Measurements from ENCODE around the gene RRP7A.
"Not testable (repeated sequence)": the region's sequence is repeated elsewhere in the genome, so short reads cannot be mapped to it uniquely, and the experiment has no call there.

Gene RRP7A

DNA sequence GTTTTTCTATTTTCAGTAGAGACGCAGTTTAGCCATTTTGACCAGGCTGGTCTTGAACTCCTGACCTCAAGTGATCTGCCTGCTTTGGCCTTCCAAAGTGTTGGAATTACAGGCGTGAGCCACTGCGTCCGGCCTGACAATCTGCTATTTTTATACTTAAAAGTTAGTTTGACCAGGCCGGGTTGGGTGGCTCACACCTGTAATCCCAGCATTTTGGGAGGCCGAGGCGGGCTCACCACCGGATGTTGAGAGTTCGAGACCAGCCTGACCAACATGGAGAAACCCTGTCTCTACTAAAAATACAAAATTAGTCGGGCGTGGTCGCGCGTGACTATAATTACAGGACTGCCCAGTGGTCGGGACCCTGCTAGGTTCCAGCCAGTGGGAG is 19.8 kb downstream of the RRP7A start:
- not testable (repeated sequence) for DNase-seq (ENCODE audit: low spot score)

DNA sequence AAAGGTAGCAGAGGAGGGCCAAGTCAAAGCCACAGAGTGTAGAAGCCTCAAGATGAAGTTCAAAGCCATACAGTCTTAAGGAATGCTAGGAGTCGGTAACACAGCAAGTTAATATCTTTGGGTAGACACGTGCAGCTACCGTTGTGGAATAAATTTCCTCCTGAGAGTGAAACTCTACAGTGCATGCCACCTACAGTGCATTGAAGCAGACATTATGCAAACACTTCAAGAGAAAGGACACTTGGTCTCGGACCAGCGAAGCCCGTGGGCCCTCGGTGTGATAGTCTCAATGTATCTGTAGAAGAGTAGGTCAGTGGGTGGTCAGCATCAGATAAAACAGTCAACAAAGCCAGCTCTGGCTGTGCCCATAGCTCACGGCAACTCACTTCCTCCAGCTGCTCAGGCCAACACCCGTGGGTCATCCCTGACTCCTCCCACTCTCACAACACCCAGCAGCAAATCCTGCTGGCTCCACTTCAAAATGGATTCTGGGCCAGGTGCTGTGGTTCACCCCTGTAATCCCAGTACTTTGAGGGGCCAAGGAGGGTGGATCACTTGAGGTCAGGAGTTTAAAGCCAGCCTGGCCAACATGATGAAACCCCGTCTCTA is 24.0 kb downstream of the RRP7A start:
- DNase-seq (ENCODE audit: low spot score) = not testable (repeated sequence)

DNA sequence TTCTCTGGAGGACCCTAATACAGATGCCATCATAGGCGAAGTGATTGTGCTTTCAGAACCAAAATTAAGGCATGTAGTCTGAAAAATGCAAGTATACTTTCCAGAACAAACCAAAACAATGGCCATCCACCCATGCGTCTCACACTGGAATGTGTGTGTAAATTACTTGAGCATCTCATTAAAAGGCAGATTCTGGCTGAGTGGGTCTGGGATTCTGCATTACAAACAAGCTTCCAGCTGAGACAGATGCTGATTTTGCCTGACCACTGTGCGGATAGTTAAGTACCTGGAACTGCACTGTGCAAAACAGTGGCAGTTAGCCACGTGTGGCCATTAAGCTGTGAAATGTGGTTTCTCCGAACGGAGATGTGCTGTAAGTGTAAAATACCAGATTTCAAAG is 26.2 kb downstream of the RRP7A start:
- no peak for DNase-seq (ENCODE audit: low spot score)

DNA sequence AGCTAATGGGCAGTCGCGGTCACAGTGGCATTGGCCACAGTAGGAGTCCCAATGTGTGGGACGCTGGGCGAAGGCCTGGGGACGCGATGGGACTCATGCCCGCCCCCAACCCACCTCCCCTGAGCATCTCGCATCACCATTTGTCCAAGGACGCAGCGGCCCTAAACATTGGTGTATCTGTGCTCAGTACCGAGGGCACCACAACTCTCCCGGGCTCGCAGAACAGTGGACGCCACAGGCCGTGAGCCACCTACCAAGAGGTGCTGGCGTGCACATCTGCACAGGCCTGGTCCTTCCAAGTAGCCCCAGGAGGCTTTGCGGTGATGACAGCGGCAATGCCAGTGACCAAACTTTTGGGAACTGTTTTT is 27.3 kb downstream of the RRP7A start:
- no peak for DNase-seq (ENCODE audit: low spot score)

DNA sequence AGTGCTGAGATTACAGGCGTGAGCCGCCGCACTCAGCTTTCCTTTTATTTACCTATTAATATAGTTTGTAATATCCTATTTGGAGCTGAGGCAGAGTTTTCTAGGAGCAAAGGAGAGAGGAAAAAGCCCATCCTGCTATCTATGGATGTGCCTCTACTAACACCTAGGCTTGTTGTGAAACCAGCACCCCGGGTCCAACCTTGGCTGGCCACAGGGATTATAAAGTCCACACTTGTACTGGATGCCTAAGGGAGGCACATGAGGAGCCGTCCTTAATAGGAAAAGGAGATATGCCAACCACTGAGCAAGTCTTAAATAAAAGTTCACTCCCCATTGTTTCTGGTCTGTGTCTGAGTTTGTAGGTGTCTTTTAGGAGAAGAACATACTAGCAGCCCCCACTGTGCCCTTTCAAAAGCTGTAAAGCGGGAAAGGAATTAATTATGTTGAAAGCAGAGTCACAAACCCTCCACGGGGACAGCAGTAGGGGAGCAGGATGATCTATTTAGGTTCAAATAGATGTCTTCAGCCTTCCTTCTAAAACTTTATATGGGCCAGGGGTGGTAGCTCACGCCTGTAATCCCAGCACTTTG is 29.3 kb downstream of the RRP7A start:
- DNase-seq (ENCODE audit: low spot score) = no peak

DNA sequence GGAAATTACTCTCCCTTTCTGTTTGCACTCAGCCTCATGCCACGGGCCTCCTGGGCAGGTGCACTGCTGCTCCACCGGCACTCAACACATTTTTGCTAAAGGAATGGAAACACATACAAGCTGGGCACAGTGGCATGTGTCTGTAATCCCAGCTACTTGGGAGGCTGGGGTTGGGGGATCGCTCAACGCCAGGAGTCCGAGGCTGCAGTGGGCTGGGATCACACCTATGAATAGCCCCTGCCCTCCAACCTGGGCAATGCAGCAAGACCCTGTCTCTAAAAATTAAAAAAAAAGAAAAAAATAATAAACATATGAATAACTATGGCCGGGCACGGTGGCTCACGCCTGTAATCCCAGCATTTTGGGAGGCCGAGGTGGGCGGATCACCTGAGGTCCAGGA is 30.6 kb downstream of the RRP7A start:
- no peak for DNase-seq (ENCODE audit: low spot score)

DNA sequence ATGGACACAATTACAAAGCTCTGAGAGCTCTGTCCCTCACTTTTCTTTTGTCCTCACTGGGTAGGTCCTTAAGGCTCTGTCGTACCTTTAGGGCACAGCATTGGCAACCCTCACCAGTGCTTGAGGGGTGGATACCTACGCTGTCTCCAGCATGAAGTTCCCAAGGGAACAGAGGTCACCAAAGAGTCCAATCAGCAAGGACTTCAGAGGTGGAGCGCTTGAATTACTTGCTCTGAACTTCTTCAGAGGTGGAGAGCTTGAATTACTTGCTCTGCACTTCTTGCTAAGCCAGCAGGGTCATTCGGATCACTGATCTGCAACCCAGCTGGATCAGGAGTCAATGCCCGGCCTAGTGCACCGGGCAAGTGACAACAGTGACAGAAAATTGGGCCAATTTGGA is 35.1 kb downstream of the RRP7A start:
- no peak for DNase-seq (ENCODE audit: low spot score)

DNA sequence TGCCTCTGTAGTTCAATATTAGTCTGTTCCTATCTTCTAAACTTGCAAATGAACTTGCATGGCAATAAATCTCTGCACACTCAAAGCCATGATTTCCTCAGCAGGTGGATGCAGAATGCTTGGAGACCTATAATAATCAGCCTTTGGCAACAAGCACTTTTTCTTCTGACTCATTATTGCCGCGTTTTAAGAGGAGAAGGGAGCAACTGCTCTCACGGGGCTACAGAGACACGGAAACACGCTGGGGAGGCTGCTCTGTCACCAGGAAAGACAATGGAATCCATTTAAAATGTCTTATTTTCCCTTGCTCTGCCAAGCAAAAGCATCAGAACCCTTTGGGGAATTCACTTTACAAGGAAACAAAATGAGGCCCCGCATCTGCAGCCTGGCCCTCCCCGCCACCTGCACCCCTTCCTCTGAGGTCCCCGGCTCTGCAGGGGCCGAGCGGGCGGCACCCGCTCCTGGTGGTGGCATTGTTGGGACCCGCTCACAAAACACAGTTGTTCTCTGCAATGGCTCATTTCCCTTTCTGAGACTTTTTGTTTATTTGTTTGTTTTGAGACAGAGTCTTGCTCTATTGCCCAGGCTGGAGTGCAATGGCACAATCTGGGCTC is 35.9 kb downstream of the RRP7A start:
- DNase-seq (ENCODE audit: low spot score) = not testable (repeated sequence)

DNA sequence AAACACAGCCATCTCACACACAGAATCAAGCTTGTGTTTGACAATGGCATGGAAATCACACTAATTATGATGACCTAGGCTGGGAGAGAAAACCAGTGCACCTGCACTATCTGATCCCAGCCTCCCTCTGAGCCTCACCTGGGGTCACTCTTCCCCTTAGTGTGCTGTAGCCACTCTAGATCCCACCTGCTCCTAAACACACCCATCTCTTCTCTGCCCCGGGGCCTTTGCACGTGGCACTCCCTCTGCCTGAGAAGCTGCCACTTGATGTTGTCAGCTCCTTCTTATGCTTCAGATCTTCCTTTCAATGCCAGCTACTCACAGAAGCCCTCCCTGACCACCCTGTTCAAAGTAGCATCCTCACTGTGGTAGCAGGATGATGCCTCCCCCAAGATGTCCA is 44.5 kb downstream of the RRP7A start:
- no peak for DNase-seq (ENCODE audit: low spot score)

DNA sequence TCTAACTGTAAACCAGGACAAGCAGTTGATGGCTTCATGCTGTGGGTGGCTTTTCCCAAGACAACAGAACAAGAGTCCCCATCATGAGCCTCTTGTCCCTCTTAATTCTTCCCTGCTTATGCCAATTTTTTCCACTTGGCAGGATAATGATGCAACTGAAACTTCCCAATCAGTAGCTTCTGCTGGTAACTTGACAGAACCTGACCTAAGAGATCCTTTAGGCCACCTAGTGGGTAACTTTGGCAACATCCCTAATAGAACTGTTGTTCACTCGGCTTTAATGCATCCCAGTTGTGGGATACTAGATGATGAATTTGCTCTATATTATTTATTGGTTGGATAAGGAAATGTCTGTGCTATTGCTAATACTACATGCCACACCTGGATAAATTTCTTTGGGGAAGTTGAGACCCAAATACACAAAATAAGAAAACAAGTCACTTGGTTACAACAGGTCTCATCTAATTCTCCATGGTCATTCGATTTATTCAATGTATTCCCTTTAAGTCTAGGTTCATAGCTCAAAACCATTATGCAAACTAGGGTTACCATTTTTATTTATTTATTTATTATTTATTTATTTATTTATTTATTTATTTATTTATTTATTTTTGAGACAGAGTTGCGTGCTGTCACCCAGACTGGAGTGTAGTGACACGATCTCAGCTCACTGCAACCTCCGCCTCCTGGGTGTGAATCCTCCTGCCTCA is 46.0 kb downstream of the RRP7A start:
- DNase-seq (ENCODE audit: low spot score) = peak; percentile 71

DNA sequence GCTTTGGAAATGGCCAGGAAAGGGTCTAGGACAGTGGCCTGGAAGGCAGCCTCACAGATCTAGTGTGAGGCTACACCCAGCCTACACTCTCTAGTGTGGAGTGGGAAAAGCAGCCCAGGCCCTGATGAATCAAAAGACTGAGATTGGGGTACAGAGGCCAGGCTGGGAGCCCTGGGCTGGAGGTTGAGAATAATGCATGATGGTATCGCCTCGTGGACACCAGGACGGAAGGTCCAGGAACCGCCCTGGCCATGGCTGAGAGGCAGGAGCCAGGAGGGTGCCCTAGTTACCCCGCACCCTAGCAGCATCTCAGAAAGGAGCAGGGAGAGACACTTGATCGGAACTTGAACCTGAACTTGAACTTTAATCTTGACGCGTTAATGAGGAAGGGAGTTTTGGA is 46.9 kb downstream of the RRP7A start:
- no peak for DNase-seq (ENCODE audit: low spot score)

DNA sequence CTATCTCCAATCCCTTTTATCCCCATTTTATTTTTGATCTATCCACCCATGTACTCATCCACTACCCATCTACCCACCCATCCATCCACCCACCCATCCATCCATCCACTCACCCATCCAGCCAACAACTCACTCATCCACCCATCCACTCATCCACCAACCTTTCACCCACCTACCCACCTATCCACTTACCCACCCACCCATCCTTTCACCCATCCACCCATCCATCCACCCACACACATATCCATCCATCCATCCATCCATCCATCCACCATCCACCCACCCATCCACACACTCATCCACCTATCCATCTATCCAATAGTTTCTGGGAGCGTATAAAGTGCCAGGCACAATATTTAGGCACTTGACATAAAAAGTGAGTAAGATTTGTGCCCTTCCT is 48.2 kb downstream of the RRP7A start:
- DNase-seq (ENCODE audit: low spot score) = no peak

DNA sequence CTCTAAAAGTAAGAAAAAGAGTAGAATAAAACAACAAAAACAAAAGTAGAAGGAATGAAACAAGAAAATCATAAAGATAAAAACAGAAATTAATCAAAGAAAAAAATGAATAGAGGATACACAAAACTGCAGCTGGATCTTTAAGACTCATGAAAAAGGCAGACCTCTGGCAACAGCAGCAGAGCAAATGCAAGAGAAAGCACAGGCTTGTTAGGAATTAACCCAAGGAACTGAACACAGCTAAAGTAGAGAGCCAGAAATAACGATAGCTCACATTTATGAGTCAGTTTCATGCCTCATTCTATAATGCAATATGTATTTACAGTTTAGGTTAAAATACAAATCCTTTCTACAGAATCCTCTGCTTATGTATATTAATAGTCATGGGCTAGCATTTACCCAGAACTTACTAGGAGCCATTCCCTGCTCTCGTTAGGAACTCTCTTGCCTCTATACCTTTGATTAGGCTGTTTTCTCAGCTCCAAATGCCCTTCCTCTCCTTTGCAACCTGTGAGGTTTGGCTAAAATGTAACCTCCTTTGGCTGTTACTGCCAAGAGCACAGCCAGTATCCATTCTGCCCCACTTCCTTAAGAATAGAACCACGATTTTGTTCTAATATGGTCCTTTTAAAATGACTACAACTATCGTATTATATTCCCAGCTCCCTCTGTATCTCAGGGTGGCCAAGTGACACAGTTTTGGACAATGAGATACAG is 49.1 kb downstream of the RRP7A start:
- DNase-seq (ENCODE audit: low spot score) = no peak

DNA sequence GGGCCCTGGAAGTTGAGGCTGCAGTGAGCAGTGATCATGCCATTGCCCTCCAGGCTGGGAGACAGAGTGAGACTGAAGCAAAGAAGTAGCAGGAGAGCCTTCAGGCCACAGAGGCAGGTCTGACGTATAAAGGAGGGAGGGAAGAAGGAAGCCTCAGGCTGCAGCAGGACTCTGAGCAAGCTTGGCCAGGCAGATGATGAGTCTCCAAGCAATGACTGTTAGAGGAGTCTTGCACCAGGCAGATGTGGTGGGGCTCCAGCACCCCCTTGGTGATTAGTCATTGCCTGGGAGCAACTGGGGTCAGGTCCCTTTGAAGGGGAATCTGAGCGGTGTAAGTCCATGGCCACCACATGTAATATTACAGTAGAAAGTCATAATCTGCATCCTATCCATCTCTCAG is 50.8 kb downstream of the RRP7A start:
- no peak for DNase-seq (ENCODE audit: low spot score)

DNA sequence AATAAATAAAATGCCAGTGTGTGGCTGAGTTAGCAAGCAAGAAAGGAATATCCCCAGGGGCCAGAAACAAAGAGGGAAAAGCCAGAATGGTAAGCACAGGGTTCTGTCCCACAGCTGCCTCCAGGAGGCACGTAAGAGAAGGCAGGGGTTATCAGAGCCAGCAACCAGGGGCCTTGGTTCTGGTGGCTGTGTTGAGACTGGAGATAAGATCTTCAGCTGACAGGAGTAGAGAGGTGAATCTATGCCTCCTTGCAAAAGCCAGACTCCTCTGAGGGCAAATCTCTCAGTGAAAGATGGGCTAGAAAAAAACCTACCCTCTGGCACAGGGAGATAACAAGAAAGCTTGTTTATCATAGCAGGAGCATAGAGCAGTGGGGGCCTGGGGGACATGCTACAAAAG is 57.6 kb downstream of the RRP7A start:
- DNase-seq (ENCODE audit: low spot score) = peak; percentile 96

DNA sequence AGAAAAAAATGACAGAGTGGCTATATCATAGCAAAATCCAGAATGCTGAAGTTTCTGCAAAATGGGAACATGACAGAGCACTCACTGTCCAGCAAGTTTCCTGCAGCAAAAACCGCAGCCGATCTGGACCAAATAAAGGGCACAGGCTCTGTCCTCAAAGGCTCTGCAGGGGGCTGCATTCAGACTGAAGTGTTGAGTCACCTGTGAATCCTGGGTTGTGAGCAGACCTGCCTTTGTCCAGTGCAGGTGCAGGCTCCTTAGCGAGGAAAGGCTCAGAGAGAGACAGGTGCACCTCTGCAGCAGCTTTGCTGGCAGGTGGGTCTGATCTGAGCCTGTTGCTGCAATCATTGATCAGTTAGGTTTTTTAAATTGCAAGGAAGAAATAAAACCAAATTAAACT is 58.1 kb downstream of the RRP7A start:
- no peak for DNase-seq (ENCODE audit: low spot score)

Small RNA genes lying within 50 kb of the gene (small RNA-seq; reads per million reads assigned to genes)
- gene RN7SKP80 (0.10 to 3.7 reads per million in 2 experiments), gene RNU6-513P (0 reads per million in 2 experiments)

Measured in SK-N-DZ (cell line).